Adipocyte (in vitro differentiated cells): Measurements from ENCODE around the gene RALY.

Source experiments
- DNase-seq: peaks from one replicate; pipeline ENCODE4 v3.0.0-alpha.2; 2015; ENCODE audit warnings: low read depth
- H3K27me3 ChIP-seq: replicated peaks from 2 replicates; pipeline ENCODE4 v1.7.0; 2013; ENCODE audit warnings: mild to moderate bottlenecking, low read length, moderate library complexity; ENCODE audit not compliant: control insufficient read depth, insufficient read depth
- H3K36me3 ChIP-seq: 2 replicates; pipeline ENCODE4 v1.7.0; 2013; ENCODE audit warnings: low read length, mild to moderate bottlenecking, moderate library complexity; ENCODE audit not compliant: control insufficient read depth, insufficient read depth, severe bottlenecking
- H3K4me1 ChIP-seq: 2 replicates; pipeline ENCODE4 v1.7.0; 2013; ENCODE audit warnings: mild to moderate bottlenecking, low read length, moderate library complexity; ENCODE audit not compliant: control insufficient read depth, insufficient read depth
- H3K4me3 ChIP-seq: 2 replicates; pipeline ENCODE4 v1.7.0; 2013; ENCODE audit warnings: mild to moderate bottlenecking, low read length, moderate library complexity
- H3K9ac ChIP-seq: 2 replicates; pipeline ENCODE4 v1.7.0; 2013; ENCODE audit warnings: mild to moderate bottlenecking, low read length, moderate library complexity
- H3K9me3 ChIP-seq: 2 replicates; pipeline ENCODE4 v1.7.0; 2013; ENCODE audit warnings: mild to moderate bottlenecking, low read length, moderate library complexity; ENCODE audit not compliant: control insufficient read depth

Gene RALY

DNA sequence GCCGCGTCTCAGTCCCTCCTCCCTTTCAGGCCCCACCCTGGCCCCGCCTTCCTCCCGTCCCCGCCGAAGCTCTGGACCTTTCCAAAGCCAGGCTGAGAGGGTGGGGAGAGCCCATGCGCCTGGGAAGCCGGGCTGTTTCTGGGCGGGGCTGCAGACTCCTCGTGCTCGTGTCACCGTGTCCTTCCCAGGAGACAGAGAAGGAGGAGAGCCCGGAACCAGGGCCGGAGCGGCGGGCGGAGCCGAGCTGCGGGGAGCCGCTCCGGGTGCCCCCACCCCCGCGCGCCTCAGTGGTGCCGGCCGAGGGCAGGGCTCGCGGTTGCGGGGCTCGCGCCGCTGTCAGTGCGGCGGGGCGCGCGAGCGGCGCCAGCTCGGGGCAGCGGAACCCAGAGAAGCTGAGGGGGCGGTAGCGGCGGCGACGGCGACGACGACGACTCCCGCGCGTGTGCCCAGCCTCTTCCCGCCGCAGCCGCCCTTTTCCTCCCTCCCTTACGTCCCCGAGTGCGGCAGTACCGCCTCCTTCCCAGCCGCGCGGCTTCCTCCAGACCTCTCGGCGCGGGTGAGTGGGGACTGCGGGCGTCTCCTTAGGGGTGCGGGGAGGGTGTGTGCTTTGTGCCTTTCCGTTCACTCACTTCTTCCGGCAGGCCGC is at the start of gene RALY:
TSS of gene RALY (plus strand) at position 336 of the 646 bp plus-strand sequence. CDS start 78,164 bp downstream, outside the sequence.
- Histone ChIP-seq H3K4me3 (peak within 1 kb of the TSS; percentile 96), H3K9ac (peak within 1 kb of the TSS; percentile 97), H3K27me3 (no peaks in the 10 kb centered on the region), H3K9me3 (no peaks in the 10 kb centered on the region), H3K36me3 (no peaks in the 10 kb centered on the region), H3K4me1 (peaks cover 26% of the 10 kb centered on the region)
- peak; percentile 99 for DNase-seq

DNA sequence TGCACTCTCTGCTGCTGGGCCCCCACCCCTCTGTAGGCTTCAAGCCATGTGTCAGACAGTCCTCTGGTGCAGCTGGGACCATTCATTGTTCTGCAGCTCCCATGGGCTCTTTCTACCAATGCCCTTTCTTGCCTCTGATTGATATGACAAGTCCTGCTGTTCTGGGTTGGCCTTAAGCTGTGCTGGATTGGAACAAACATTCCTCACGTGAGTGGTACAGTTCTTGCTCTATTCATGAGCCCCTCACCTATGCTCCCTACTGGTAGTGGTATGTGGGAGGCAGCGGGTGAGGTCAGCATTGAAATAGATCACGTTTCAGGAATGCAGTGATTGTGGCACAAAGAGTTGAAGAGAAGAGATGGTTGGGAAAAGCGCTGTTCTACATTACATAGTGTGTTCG is 48.8 kb upstream of the RALY start:
- DNase-seq = no peak

DNA sequence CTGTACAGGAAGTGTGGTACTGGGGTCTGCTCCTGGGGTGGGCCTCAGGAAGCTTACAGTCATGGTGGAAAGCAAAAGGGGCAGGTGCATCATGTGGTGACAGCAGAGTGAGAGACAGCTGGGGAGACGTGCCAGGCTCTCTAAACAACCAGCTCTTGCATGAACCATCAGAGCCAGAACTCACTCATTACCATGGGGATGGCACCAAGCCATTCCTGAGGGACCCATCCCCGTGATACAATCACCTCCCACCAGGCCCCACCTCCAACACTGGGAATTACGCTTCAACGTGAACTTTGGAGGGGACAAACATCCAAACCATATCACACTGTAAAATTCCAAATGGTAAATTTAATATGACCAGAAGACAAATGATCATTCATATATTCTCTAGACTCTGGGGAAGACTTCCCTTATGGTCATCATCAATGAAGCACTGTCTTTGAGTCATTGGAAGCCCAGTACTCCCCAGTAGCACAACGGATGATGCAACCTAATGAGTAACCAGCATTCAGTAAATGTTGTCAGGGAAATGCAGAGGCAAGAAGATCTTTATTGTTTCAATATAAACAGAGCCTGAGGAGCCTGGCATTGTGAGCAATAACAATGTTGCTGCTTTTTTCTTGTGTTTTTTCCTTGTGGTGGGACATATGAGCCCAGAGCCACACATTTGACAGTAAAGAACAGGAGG is 48.2 kb upstream of the RALY start:
- Histone ChIP-seq H3K9me3 (peaks cover 15% of the 10 kb centered on the region), H3K27me3 (peaks cover 3% of the 10 kb centered on the region), H3K4me1 (peaks cover 5% of the 10 kb centered on the region), H3K4me3 (no peak overlapping the region), H3K9ac (no peak overlapping the region), H3K36me3 (no peaks in the 10 kb centered on the region)
- peak; percentile 69 for DNase-seq

More for the DNA sequence above, 48.8 kb upstream of the RALY start:
- H3K36me3 ChIP-seq = no peaks in the 10 kb centered on the region
- peaks cover 5% of the 10 kb centered on the region for H3K4me1 ChIP-seq
- peaks cover 3% of the 10 kb centered on the region for H3K27me3 ChIP-seq
- no peak overlapping the region for H3K9ac ChIP-seq
- no peak overlapping the region for H3K4me3 ChIP-seq
- peaks cover 15% of the 10 kb centered on the region for H3K9me3 ChIP-seq

DNA sequence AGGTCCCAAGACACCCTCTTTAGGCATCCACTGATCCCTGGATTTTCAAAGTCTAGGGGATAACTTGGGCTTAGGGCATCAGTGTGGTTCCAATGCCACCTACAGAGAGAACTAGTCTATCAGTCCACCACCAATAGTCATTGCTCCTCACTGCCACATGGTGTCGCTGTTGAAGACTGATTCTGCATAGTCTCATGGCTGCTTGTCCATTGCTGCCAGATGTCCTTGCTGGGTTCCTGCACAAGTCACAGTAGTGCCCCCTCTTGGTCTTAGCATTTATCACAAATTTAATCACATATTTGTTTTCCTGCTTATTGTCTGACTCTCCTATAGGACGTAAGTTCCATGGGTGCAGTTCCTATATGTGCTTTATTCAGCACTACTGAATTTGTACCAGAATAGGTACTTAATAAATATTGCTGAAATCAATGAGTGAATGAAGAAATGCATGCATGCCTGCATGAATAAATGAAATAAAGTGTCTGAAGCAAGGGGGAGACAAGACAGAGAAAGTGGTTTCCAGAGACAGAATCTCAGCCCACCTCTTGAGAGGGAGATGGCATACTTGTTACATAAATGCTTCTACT is 45.9 kb upstream of the RALY start:
- Histone ChIP-seq H3K27me3 (peaks cover 5% of the 10 kb centered on the region), H3K36me3 (no peaks in the 10 kb centered on the region), H3K4me3 (no peak overlapping the region), H3K9me3 (peaks cover 15% of the 10 kb centered on the region), H3K4me1 (peaks cover 5% of the 10 kb centered on the region), H3K9ac (no peak overlapping the region)
- peak; percentile 6 for DNase-seq

- peaks cover 15% of the 10 kb centered on the region for H3K9me3 ChIP-seq
- H3K27me3 ChIP-seq = peaks cover 9% of the 10 kb centered on the region
- no peak for DNase-seq
- peak overlapping the region; percentile 0 for H3K4me3 ChIP-seq
- H3K4me1 ChIP-seq = peaks cover 5% of the 10 kb centered on the region
- H3K9ac ChIP-seq = no peak overlapping the region
- H3K36me3 ChIP-seq = no peaks in the 10 kb centered on the region
Observed at GRCh38 chr20:33948480-33948879, 45.2 kb upstream of the RALY start.

DNA sequence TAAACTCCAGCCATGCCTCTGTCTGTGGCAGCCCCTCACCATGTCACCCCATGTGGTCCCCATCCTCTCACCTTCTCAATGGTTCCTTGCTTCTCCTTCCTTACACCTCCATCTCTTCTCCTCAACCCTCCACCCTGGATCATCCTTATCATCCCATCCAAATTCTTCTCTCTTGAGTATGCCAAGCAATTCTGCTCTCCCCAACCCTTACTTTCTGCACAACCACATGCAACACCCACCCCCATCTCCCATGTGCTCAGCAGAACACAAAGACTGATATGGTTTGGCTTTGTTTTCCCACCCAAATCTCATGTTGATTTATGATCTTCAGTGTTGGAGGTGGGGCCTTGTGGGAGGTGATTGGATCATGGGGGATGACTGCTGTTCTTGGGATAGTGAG is 42.5 kb upstream of the RALY start:
- Histone ChIP-seq H3K9me3 (peaks cover 15% of the 10 kb centered on the region), H3K27me3 (peaks cover 20% of the 10 kb centered on the region), H3K4me1 (no peaks in the 10 kb centered on the region), H3K4me3 (no peak overlapping the region), H3K9ac (no peak overlapping the region), H3K36me3 (no peaks in the 10 kb centered on the region)
- no peak for DNase-seq

DNA sequence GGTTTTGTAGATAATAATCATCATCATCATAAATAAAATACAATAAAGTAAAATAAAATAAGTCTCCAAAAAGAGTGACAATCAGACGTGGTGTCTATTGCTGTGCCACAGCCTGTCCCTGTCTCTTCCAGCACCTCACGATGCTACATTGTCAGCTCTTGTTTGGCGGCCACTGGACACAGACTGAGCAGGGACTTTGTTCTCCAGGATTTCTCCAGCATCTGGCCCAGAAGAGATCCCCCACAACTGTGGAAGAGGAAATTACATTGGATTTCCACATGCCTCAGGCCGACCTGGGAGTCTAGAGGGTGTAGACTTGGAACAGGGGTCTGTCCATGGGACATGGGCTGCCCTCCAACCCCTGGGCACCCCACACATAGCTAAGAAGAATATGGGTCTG is 39.2 kb upstream of the RALY start:
- Histone ChIP-seq H3K36me3 (no peaks in the 10 kb centered on the region), H3K9me3 (no peaks in the 10 kb centered on the region), H3K9ac (no peak overlapping the region), H3K4me3 (no peak overlapping the region), H3K27me3 (peaks cover 20% of the 10 kb centered on the region), H3K4me1 (no peaks in the 10 kb centered on the region)
- DNase-seq = no peak

DNA sequence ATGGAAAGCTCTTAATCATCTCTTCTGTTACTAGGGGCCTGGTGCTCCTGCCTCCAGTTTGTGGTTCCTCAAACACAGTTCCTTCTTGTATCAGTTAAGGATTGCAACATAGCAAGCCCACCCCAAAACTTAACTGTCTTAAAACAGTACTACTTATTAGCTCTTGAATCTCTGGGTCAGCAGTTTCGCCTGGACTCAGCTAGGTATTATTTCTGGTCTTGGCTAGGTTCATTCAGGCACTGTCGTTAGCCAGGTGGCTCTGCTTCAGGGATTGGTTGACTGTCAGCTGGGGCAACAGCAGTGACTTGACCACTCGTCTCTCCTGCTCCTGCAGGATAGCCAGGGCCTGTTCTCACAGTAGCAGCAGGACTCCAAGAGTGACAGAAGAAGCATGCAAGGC is 30.0 kb upstream of the RALY start:
- DNase-seq = no peak
- Histone ChIP-seq H3K4me1 (no peaks in the 10 kb centered on the region), H3K27me3 (no peaks in the 10 kb centered on the region), H3K4me3 (no peak overlapping the region), H3K9me3 (peaks cover 4% of the 10 kb centered on the region), H3K36me3 (no peaks in the 10 kb centered on the region), H3K9ac (no peak overlapping the region)

- no peaks in the 10 kb centered on the region for H3K4me1 ChIP-seq
- no peak for DNase-seq
- no peaks in the 10 kb centered on the region for H3K36me3 ChIP-seq
- no peak overlapping the region for H3K9ac ChIP-seq
- no peak overlapping the region for H3K4me3 ChIP-seq
- peaks cover 4% of the 10 kb centered on the region for H3K9me3 ChIP-seq
- no peaks in the 10 kb centered on the region for H3K27me3 ChIP-seq
Observed at GRCh38 chr20:33964441-33964840, 29.3 kb upstream of the RALY start.

GRCh38 chr20:33967126-33967525 is 26.6 kb upstream of the RALY start:
- Histone ChIP-seq H3K9ac (no peak overlapping the region), H3K9me3 (peaks cover 4% of the 10 kb centered on the region), H3K36me3 (no peaks in the 10 kb centered on the region), H3K4me3 (no peak overlapping the region), H3K4me1 (no peaks in the 10 kb centered on the region), H3K27me3 (no peaks in the 10 kb centered on the region)
- DNase-seq = no peak

- H3K4me1 ChIP-seq = no peaks in the 10 kb centered on the region
- H3K9ac ChIP-seq = no peak overlapping the region
Observed at GRCh38 chr20:33969563-33969962, 24.1 kb upstream of the RALY start.

More at GRCh38 chr20:33969563-33969962, 24.1 kb upstream of the RALY start:
- Histone ChIP-seq H3K4me3 (no peak overlapping the region), H3K36me3 (no peaks in the 10 kb centered on the region), H3K9me3 (peaks cover 8% of the 10 kb centered on the region), H3K27me3 (no peaks in the 10 kb centered on the region)
- no peak for DNase-seq
